H1 (cell line): Measurements from ENCODE around the gene CD69. TPM values are rescaled to one million over a fixed set of nuclear protein-coding genes. Genes with fewer than 3 reads are reported as not detected.

Experiments used
- polyA plus RNA-seq, 7 experiments: library from polyadenylated mRNA; depleted of rRNA in 3 of 7; stranded (reverse) in 5 of 7; unstranded in 2 of 7; fragments of >200 nt in 5 of 7; fragments of 200-250 nt in 2 of 7; gene quantifications; 1 replicate in 5 of 7; 2 replicates in 1 of 7; 4 replicates in 1 of 7; pipeline versions ENCODE4 v1.2.1 to v1.2.3, GENCODE V29; 2011 to 2013; ENCODE audit warnings: missing spikeins in 2 of 7, mixed read lengths in 2 of 7
- total RNA-seq: library from RNA; stranded (reverse); fragmentation: NEBNext Ultra II Directional; extraction: Animal tissue kit (Norgen Biotek cat#: 25700); gene quantifications from 2 replicates; pipeline ENCODE4 v1.2.1, GENCODE V29; 2021
- TF ChIP-seq, protein P1 (sequence below), 3 experiments: IDR thresholded peaks; 1 replicate in 2 of 3; 2 replicates in 1 of 3; pipeline versions ENCODE4 v1.5.1 to v1.6.1; 2011; ENCODE audit warnings: low read length in 3 of 3, mild to moderate bottlenecking in 3 of 3, inconsistent platforms in 2 of 3, low read depth in 1 of 3, moderate library complexity in 1 of 3; ENCODE audit not compliant: insufficient read depth in 1 of 3; ENCODE audit errors: control extremely low read depth in 1 of 3

The CD69 gene
- total and polyA plus RNA-seq, 2 of the 8 experiments (the other 6 are each of a cell fraction or from before 2014, with no cell fraction given), result not detected

DNA sequence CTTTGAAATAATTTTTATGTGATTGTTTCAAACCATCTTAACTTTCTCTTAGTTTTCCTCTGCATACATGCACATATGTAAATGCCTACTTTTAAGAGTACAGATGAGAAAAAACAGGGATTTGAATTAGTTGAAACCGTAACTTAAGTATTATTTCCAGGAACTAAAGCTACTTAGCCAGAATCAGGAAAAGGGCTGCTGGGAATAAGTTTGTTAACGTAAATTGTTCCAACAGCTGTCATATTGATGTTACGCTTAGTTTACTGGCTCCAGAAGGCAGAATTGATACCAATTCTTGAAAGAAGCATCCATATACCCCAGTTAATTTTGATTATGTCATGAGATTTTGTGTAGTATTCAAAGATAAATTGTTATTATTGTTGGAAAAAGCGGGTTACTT, 48.6 kb upstream of the CD69 start (continued):
- TF ChIP-seq, protein P1, sequence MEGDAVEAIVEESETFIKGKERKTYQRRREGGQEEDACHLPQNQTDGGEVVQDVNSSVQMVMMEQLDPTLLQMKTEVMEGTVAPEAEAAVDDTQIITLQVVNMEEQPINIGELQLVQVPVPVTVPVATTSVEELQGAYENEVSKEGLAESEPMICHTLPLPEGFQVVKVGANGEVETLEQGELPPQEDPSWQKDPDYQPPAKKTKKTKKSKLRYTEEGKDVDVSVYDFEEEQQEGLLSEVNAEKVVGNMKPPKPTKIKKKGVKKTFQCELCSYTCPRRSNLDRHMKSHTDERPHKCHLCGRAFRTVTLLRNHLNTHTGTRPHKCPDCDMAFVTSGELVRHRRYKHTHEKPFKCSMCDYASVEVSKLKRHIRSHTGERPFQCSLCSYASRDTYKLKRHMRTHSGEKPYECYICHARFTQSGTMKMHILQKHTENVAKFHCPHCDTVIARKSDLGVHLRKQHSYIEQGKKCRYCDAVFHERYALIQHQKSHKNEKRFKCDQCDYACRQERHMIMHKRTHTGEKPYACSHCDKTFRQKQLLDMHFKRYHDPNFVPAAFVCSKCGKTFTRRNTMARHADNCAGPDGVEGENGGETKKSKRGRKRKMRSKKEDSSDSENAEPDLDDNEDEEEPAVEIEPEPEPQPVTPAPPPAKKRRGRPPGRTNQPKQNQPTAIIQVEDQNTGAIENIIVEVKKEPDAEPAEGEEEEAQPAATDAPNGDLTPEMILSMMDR (IDR thresholded peaks at IDR 0.05; ENCODE audit: control extremely low read depth in 1 of 3, insufficient read depth in 1 of 3, low read depth in 1 of 3, low read length in 3 of 3), result no peak
- TF ChIP-seq, all 59 proteins: peak for 0
